Kidney epithelial cell (primary cell): ENCODE measurements around the gene CSK. TPM values are rescaled to one million over a fixed set of nuclear protein-coding genes. Genes with fewer than 3 reads are reported as not detected.

Experiments used
- total RNA-seq: library from RNA; depleted of rRNA; stranded (reverse); fragments of >200 nt; gene quantifications from 2 replicates; pipeline ENCODE4 v1.2.3, GENCODE V29; 2015

The CSK gene
- total RNA-seq, 1 donor from 2014 or later = 48.0 TPM

Other genes starting within 250 kb of the CSK start
- 13.1 and 13.4 TPM in 2 replicates for gene ARID3B, start 240.9 kb upstream of the CSK start, total RNA-seq
- gene CLK3, start 166.2 kb upstream of the CSK start, total RNA-seq = 96.9 and 104 TPM in 2 replicates
- gene EDC3, start 86.1 kb upstream of the CSK start, total RNA-seq = 15.3 and 24.9 TPM in 2 replicates
- 0.33 TPM in 1 of 2 replicates, not detected in the other for gene CYP1A1, start 56.6 kb upstream of the CSK start, total RNA-seq
- not detected in 2 replicates for gene CYP1A2, start 33.2 kb upstream of the CSK start, total RNA-seq
- not detected in 2 replicates for gene LMAN1L, start 30.8 kb downstream of the CSK start, total RNA-seq
- gene CPLX3, start 44.5 kb downstream of the CSK start, total RNA-seq = not detected in 2 replicates
- 24.0 and 32.0 TPM in 2 replicates for gene ULK3, start 61.1 kb downstream of the CSK start, total RNA-seq
- 93.4 and 107 TPM in 2 replicates for gene SCAMP2, start 91.3 kb downstream of the CSK start, total RNA-seq
- gene MPI, start 108.0 kb downstream of the CSK start, total RNA-seq = 39.5 and 45.2 TPM in 2 replicates
- gene FAM219B, start 124.8 kb downstream of the CSK start, total RNA-seq = 42.2 and 49.3 TPM in 2 replicates
- 132 and 136 TPM in 2 replicates for gene COX5A, start 156.0 kb downstream of the CSK start, total RNA-seq
- gene RPP25, start 174.7 kb downstream of the CSK start, total RNA-seq = 9.6 and 12.8 TPM in 2 replicates
- gene SCAMP5, start 213.5 kb downstream of the CSK start, total RNA-seq = 13.9 and 15.4 TPM in 2 replicates
- 20.1 and 25.9 TPM in 2 replicates for gene PPCDC, start 241.5 kb downstream of the CSK start, total RNA-seq